ENCODE measurements around the gene TBC1D17. TPM values are rescaled to one million over a fixed set of nuclear protein-coding genes. Genes with fewer than 3 reads are reported as not detected.

The TBC1D17 gene
- total RNA-seq (100 to 1,000 TPM; 101 TPM), polyA plus RNA-seq (10 to 100 TPM in 1 of 2 donors, 1 to 10 TPM in 1; 6.0 to 14.9 TPM)

DNA sequence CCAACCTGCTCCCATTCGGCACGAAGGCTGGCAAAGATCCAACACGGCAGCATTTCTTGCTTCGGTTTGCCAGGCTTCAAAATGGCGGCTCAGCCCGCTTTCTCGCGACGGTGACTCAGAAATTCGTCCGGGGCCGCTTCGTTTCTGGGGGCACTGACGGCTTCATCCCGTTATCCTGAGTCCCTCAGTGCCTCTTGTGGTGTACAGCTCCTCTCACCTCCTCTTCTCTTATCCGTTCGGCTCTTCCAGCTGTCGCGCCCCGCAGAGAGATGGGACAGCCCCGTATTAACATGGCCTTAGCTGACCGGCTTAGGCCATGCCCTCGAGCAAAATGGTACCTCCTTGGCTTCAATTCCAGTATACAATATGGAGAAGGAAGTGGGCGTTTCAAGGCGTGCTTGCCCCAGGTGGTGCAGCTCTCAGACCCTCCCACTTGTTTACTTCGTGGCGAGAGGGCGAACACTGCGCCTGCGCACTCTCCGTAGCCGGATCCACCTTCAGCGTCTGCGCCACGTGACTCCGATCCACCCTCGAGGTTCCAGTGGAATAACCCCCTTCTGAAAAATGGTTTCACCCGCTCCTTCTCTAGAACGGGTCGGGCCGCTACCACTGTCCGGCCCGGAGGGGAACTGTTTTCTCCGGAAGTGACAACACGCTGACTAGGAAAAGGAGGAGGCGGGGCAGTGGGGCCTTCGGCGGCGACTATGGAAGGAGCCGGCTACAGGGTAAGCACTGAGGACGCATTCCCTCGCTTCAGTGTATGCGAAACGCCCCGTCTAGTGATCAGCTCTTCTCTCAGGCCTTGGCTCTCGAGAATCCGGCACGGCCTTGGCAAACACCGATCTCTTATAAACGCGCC lies at the start of gene TBC1D17, which contains the start of gene AKT1S1:
Gene TBC1D17 (plus strand): TSS at position 683 of the 859 bp plus-strand sequence. CDS start 22 bp downstream, at position 705.
Gene AKT1S1 (minus strand): TSS at position 336 of the 859 bp plus-strand sequence. CDS start 4,060 bp downstream, outside the sequence.
- H3K4me1 Mint-ChIP-seq: peaks cover 14 to 44% (median 18%) of the 10 kb centered on the region in 4 donors

GRCh38 chr19:49829200-49829599 lies 48.3 kb upstream of the TBC1D17 start:
- no peaks in the 10 kb centered on the region for H3K9me3 ChIP-seq (ENCODE audit: control insufficient read depth in 1 of 2, low read length in 2 of 2)
- H3K36me3 Mint-ChIP-seq: peaks cover 16 to 36% of the 10 kb centered on the region in 2 donors
- H3K27me3 ChIP-seq (ENCODE audit: insufficient read depth, low read length): no peaks in the 10 kb centered on the region
- no peak overlapping the region for H3K4me3 ChIP-seq (ENCODE audit: low read length in 2 of 2)
- ChIA-PET POLR2A (ENCODE audit: partially characterized antibody) (interaction anchor here (0.6 kb wide), 1 partner anchor 22 kb away, joined by 3 read pairs; the partner anchor contains the start of gene PTOV1), CTCF (ENCODE audit: partially characterized antibody) (no interaction called here)
- no peaks in the 10 kb centered on the region for H3K27me3 Mint-ChIP-seq
- H3K27ac ChIP-seq (ENCODE audit: low read depth, low read length): no peak overlapping the region
- no peak overlapping the region for H3K4me3 Mint-ChIP-seq
- peaks cover 36% of the 10 kb centered on the region for H3K36me3 ChIP-seq (ENCODE audit: insufficient read depth, low read length)
- intact Hi-C loops (cut with micrococcal nuclease): no loop called here
- H3K9me3 Mint-ChIP-seq: peaks cover 0 to 2% (median 0%) of the 10 kb centered on the region in 8 donors
- no peaks in the 10 kb centered on the region for H3K4me1 ChIP-seq (ENCODE audit: insufficient read depth, low read length)
- peaks cover 0 to 11% (median 4%) of the 10 kb centered on the region in 4 donors for H3K4me1 Mint-ChIP-seq
- H3K27ac Mint-ChIP-seq: no peak overlapping the region
- DNase-seq: no peak

More for the DNA sequence above, at the start of gene TBC1D17, which contains the start of gene AKT1S1:
- peak within 1 kb of the TSS; percentile 97 to 98 for H3K4me3 ChIP-seq (ENCODE audit: low read length in 2 of 2)
- peak; percentile 99 to 100 (median 100) for DNase-seq
- Mint-ChIP-seq H3K27me3 (no peaks in the 10 kb centered on the region), H3K9me3 (peaks cover 0 to 1% (median 0%) of the 10 kb centered on the region in 8 donors), H3K4me3 (no peak within 1 kb of the TSS), H3K27ac (no peak within 1 kb of the TSS), H3K36me3 (peaks cover 14 to 17% of the 10 kb centered on the region in 2 donors)
- POLR2A ChIA-PET (ENCODE audit: partially characterized antibody): interaction anchor here (0.6 to 5.4 kb wide), 30 partner anchors 9 to 1627 kb away, joined by 3 to 73 read pairs (median 7); partner anchors contain the start of genes AP2A1, ATF5, BCL2L12 and FUZ
- no peaks in the 10 kb centered on the region for H3K27me3 ChIP-seq (ENCODE audit: insufficient read depth, low read length)
- H3K36me3 ChIP-seq (ENCODE audit: insufficient read depth, low read length): peaks cover 30% of the 10 kb centered on the region
- H3K9me3 ChIP-seq (ENCODE audit: control insufficient read depth in 1 of 2, low read length in 2 of 2): no peaks in the 10 kb centered on the region
- peaks cover 29% of the 10 kb centered on the region for H3K4me1 ChIP-seq (ENCODE audit: insufficient read depth, low read length)
- H3K27ac ChIP-seq (ENCODE audit: low read depth, low read length): peak within 1 kb of the TSS; percentile 95
- CTCF ChIA-PET (ENCODE audit: partially characterized antibody): interaction anchor here (0.9 to 1.6 kb wide), 2 partner anchors 9 to 159 kb away, joined by 3 to 4 read pairs; partner anchors contain the start of gene PNKP
- intact Hi-C loops (cut with micrococcal nuclease): loop anchor here (1.0 to 5.0 kb wide), 13 partner anchors 8 to 380 kb away; partner anchors contain the start of genes ATF5, FUZ, IL4I1 and NUP62

DNA sequence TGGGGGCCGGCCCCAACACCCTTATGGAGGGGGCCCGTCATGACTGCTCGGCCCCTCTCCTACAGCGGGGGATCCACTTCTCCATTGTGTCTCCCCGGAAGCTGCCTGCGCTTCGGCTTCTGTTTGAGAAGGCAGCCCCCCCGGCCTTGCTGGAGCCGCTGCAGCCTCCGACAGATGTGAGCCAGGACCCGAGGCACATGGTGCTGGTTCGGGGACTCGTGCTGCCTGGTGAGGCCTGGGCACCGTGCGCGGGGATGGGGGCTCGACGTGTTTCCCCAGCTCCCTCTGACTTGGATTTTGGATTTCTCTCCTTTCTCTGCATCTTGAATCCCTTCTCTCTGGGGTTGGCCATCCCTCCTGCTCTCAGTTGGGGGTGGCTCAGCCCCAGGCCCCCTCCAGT lies 47.8 kb upstream of the TBC1D17 start:
- H3K27ac Mint-ChIP-seq: no peak overlapping the region
- peaks cover 36% of the 10 kb centered on the region for H3K36me3 ChIP-seq (ENCODE audit: insufficient read depth, low read length)
- intact Hi-C loops (cut with micrococcal nuclease): no loop called here
- peaks cover 18 to 40% of the 10 kb centered on the region in 2 donors for H3K36me3 Mint-ChIP-seq
- H3K4me1 ChIP-seq (ENCODE audit: insufficient read depth, low read length): no peaks in the 10 kb centered on the region
- no peaks in the 10 kb centered on the region for H3K9me3 ChIP-seq (ENCODE audit: control insufficient read depth in 1 of 2, low read length in 2 of 2)
- H3K27me3 ChIP-seq (ENCODE audit: insufficient read depth, low read length): no peaks in the 10 kb centered on the region
- no peak overlapping the region for H3K4me3 Mint-ChIP-seq
- H3K9me3 Mint-ChIP-seq: peaks cover 0 to 2% (median 0%) of the 10 kb centered on the region in 8 donors
- no peak overlapping the region for H3K4me3 ChIP-seq (ENCODE audit: low read length in 2 of 2)
- CTCF ChIA-PET (ENCODE audit: partially characterized antibody): no interaction called here
- H3K27me3 Mint-ChIP-seq: no peaks in the 10 kb centered on the region
- POLR2A ChIA-PET (ENCODE audit: partially characterized antibody): interaction anchor here (0.6 kb wide), 1 partner anchor 21 kb away, joined by 3 read pairs; the partner anchor contains the start of gene PTOV1
- DNase-seq: no peak
- no peak overlapping the region for H3K27ac ChIP-seq (ENCODE audit: low read depth, low read length)
- peaks cover 0 to 11% (median 4%) of the 10 kb centered on the region in 4 donors for H3K4me1 Mint-ChIP-seq

- peaks cover 0 to 11% (median 4%) of the 10 kb centered on the region in 4 donors for H3K4me1 Mint-ChIP-seq
- H3K4me3 Mint-ChIP-seq: no peak overlapping the region
- peaks cover 0 to 2% (median 0%) of the 10 kb centered on the region in 8 donors for H3K9me3 Mint-ChIP-seq
- H3K9me3 ChIP-seq (ENCODE audit: control insufficient read depth in 1 of 2, low read length in 2 of 2): no peaks in the 10 kb centered on the region
- DNase-seq: no peak
- CTCF ChIA-PET (ENCODE audit: partially characterized antibody): no interaction called here
- intact Hi-C loops (cut with micrococcal nuclease): no loop called here
- H3K27ac Mint-ChIP-seq: no peak overlapping the region
- no peak overlapping the region for H3K27ac ChIP-seq (ENCODE audit: low read depth, low read length)
- peaks cover 21 to 42% of the 10 kb centered on the region in 2 donors for H3K36me3 Mint-ChIP-seq
- POLR2A ChIA-PET (ENCODE audit: partially characterized antibody): no interaction called here
- H3K4me1 ChIP-seq (ENCODE audit: insufficient read depth, low read length): no peaks in the 10 kb centered on the region
- no peak overlapping the region for H3K4me3 ChIP-seq (ENCODE audit: low read length in 2 of 2)
- no peaks in the 10 kb centered on the region for H3K27me3 ChIP-seq (ENCODE audit: insufficient read depth, low read length)
- peaks cover 40% of the 10 kb centered on the region for H3K36me3 ChIP-seq (ENCODE audit: insufficient read depth, low read length)
- H3K27me3 Mint-ChIP-seq: no peaks in the 10 kb centered on the region
Observed at GRCh38 chr19:49830766-49831165, 46.7 kb upstream of the TBC1D17 start.

- H3K27me3 ChIP-seq (ENCODE audit: insufficient read depth, low read length): no peaks in the 10 kb centered on the region
- POLR2A ChIA-PET (ENCODE audit: partially characterized antibody): no interaction called here
- peaks cover 21 to 38% of the 10 kb centered on the region in 2 donors for H3K36me3 Mint-ChIP-seq
- CTCF ChIA-PET (ENCODE audit: partially characterized antibody): no interaction called here
- intact Hi-C loops (cut with micrococcal nuclease): no loop called here
- no peaks in the 10 kb centered on the region for H3K27me3 Mint-ChIP-seq
- DNase-seq: no peak
- H3K27ac ChIP-seq (ENCODE audit: low read depth, low read length): no peak overlapping the region
- no peaks in the 10 kb centered on the region for H3K9me3 ChIP-seq (ENCODE audit: control insufficient read depth in 1 of 2, low read length in 2 of 2)
- H3K4me1 Mint-ChIP-seq: peaks cover 0 to 6% (median 3%) of the 10 kb centered on the region in 4 donors
- H3K4me3 ChIP-seq (ENCODE audit: low read length in 2 of 2): no peak overlapping the region
- no peaks in the 10 kb centered on the region for H3K4me1 ChIP-seq (ENCODE audit: insufficient read depth, low read length)
- H3K36me3 ChIP-seq (ENCODE audit: insufficient read depth, low read length): peaks cover 45% of the 10 kb centered on the region
- H3K4me3 Mint-ChIP-seq: no peak overlapping the region
- H3K9me3 Mint-ChIP-seq: peaks cover 0 to 2% (median 0%) of the 10 kb centered on the region in 8 donors
- peak overlapping the region in 3 of 7 donors; percentile 8 to 19 (median 10) for H3K27ac Mint-ChIP-seq
Observed at GRCh38 chr19:49831592-49831991, 45.9 kb upstream of the TBC1D17 start.

DNA sequence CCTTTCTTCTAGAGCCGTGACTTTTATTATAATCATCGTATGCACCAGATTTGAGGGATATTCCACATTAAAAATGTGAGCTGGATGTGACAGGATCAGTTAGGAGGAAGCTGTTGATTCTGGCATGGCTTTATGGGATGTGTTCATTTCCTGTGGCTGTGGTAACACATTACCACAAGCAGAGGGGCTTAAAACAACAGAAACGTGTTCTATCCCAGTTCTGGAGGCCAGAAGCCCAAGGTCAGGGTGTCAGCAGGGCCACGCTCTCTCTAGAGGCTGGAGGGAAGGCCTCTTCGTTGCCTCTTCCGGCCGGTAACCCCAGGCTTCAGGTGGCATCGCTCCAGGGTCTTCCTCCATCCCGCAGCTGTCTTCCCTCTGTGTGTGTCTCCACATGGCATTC lies 44.9 kb upstream of the TBC1D17 start:
- intact Hi-C loops (cut with micrococcal nuclease): no loop called here
- peaks cover 0 to 2% (median 0%) of the 10 kb centered on the region in 8 donors for H3K9me3 Mint-ChIP-seq

DNA sequence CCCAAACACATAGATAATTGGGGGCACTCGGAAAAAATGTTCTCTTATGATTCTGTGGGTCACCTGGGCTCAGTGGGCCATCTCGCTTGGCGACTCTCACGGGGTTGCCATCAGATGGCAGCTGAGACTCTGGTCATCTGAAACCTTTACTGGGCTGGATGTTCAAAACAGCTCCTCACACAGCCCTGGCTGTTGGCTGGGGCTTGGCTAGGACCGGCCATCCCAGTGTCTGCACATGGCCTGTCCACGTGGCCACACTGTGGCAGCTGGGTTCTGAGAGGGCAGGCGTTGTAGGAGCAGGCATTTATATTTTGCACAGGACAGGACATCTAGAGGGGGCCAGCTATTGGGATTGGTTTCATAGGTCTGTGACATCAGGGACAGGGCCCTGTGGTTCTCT lies 43.9 kb upstream of the TBC1D17 start:
- no peaks in the 10 kb centered on the region for H3K4me1 ChIP-seq (ENCODE audit: insufficient read depth, low read length)
- intact Hi-C loops (cut with micrococcal nuclease): no loop called here
- no peaks in the 10 kb centered on the region for H3K27me3 ChIP-seq (ENCODE audit: insufficient read depth, low read length)
- no peak for DNase-seq
- H3K4me1 Mint-ChIP-seq: no peaks in the 10 kb centered on the region
- ChIA-PET POLR2A (ENCODE audit: partially characterized antibody) (interaction anchor here (1.2 kb wide), 1 partner anchor 17 kb away, joined by 4 read pairs; the partner anchor contains the start of gene PTOV1), CTCF (ENCODE audit: partially characterized antibody) (no interaction called here)
- no peak overlapping the region for H3K27ac ChIP-seq (ENCODE audit: low read depth, low read length)
- no peak overlapping the region for H3K4me3 ChIP-seq (ENCODE audit: low read length in 2 of 2)
- peaks cover 32 to 44% of the 10 kb centered on the region in 2 donors for H3K36me3 Mint-ChIP-seq
- peaks cover 0 to 2% (median 0%) of the 10 kb centered on the region in 8 donors for H3K9me3 Mint-ChIP-seq
- no peaks in the 10 kb centered on the region for H3K27me3 Mint-ChIP-seq
- no peaks in the 10 kb centered on the region for H3K9me3 ChIP-seq (ENCODE audit: control insufficient read depth in 1 of 2, low read length in 2 of 2)
- peak overlapping the region in 2 of 7 donors; percentile 55 to 64 for H3K27ac Mint-ChIP-seq
- H3K4me3 Mint-ChIP-seq: no peak overlapping the region
- H3K36me3 ChIP-seq (ENCODE audit: insufficient read depth, low read length): peaks cover 52% of the 10 kb centered on the region

More for the DNA sequence above, 44.9 kb upstream of the TBC1D17 start:
- Histone ChIP-seq H3K27ac (ENCODE audit: low read depth, low read length) (no peak overlapping the region), H3K36me3 (ENCODE audit: insufficient read depth, low read length) (peaks cover 52% of the 10 kb centered on the region), H3K4me1 (ENCODE audit: insufficient read depth, low read length) (no peaks in the 10 kb centered on the region), H3K4me3 (ENCODE audit: low read length in 2 of 2) (no peak overlapping the region), H3K9me3 (ENCODE audit: control insufficient read depth in 1 of 2, low read length in 2 of 2) (no peaks in the 10 kb centered on the region), H3K27me3 (ENCODE audit: insufficient read depth, low read length) (no peaks in the 10 kb centered on the region)
- Mint-ChIP-seq H3K27ac (peak overlapping the region in 2 of 7 donors; percentile 68 to 83), H3K4me3 (no peak overlapping the region), H3K36me3 (peaks cover 25 to 38% of the 10 kb centered on the region in 2 donors), H3K27me3 (no peaks in the 10 kb centered on the region), H3K4me1 (peaks cover 0 to under 1% (median 0%) of the 10 kb centered on the region in 4 donors)
- no peak for DNase-seq
- POLR2A ChIA-PET (ENCODE audit: partially characterized antibody): interaction anchor here (1.2 kb wide), 1 partner anchor 18 kb away, joined by 4 read pairs; the partner anchor contains the start of gene PTOV1
- CTCF ChIA-PET (ENCODE audit: partially characterized antibody): no interaction called here

All from CD4-positive, alpha-beta memory T cell (primary cell).